Body of pancreas (tissue), 4 donors: ENCODE data around the gene ARHGEF33.

ENCODE experiments used
- CTCF ChIP-seq, 7 experiments: fragments of 450-650 bp in 4 of 7; fragments of 200-600 bp in 3 of 7; sonication (generic) in 3 of 7; IDR thresholded peaks; one replicate each; pipeline ENCODE4 v1.5.1; 2016 to 2019; ENCODE audit warnings: antibody characterized with exemption in 7 of 7
- POLR2A ChIP-seq, 3 donors: fragments of 450-650 bp; IDR thresholded peaks; one replicate each; pipeline ENCODE4 v1.6.1; 2016; ENCODE audit warnings: antibody characterized with exemption in 3 of 3, mild to moderate bottlenecking in 2 of 3

GRCh38 chr2:39024833-39025232 is 135.2 kb downstream of the ARHGEF33 start:
- TF ChIP-seq CTCF (IDR thresholded peaks at IDR 0.05) (no peak), POLR2A (IDR thresholded peaks at IDR 0.05) (no peak)
